BLaER1 (cell line): ENCODE data around the gene DMAC2L.
"Not testable (repeated sequence)": the region's sequence is repeated elsewhere in the genome, so short reads cannot be mapped to it uniquely, and the experiment has no call there.

Experiments used
- H3K27ac ChIP-seq: shearing (Covaris generic); formaldehyde crosslinking; 2 replicates; pipeline ENCODE4 v1.8.1; 2022
- H3K27me3 ChIP-seq: shearing (Covaris generic); formaldehyde crosslinking; 2 replicates; pipeline ENCODE4 v1.8.1; 2022
- H3K36me3 ChIP-seq: shearing (Covaris generic); formaldehyde crosslinking; 2 replicates; pipeline ENCODE4 v1.8.1; 2022
- H3K4me1 ChIP-seq: shearing (Covaris generic); formaldehyde crosslinking; 2 replicates; pipeline ENCODE4 v1.8.1; 2022
- H3K4me2 ChIP-seq: shearing (Covaris generic); formaldehyde crosslinking; 2 replicates; pipeline ENCODE4 v1.8.1; 2022
- H3K4me3 ChIP-seq: shearing (Covaris generic); formaldehyde crosslinking; 2 replicates; pipeline ENCODE4 v1.8.1; 2022
- H3K9ac ChIP-seq: shearing (Covaris generic); formaldehyde crosslinking; 2 replicates; pipeline ENCODE4 v1.8.1; 2022
- H3K9me3 ChIP-seq: shearing (Covaris generic); formaldehyde crosslinking; 2 replicates; pipeline ENCODE4 v1.8.1; 2022
- H4K20me1 ChIP-seq: shearing (Covaris generic); formaldehyde crosslinking; 2 replicates; pipeline ENCODE4 v1.8.1; 2022
- Cebpa-rat ChIP-seq: shearing (Covaris generic); IDR thresholded peaks from 2 replicates; pipeline ENCODE4 v1.8.1; 2022

DMAC2L gene

GRCh38 chr14:50350975-50351374 is 38.9 kb downstream of the DMAC2L start:
- no peak overlapping the region for H3K4me2 ChIP-seq
- H3K4me3 ChIP-seq, result no peak overlapping the region
- H3K9me3 ChIP-seq, result no peaks in the 10 kb centered on the region
- no peaks in the 10 kb centered on the region for H3K4me1 ChIP-seq
- H3K27ac ChIP-seq, result no peak overlapping the region
- no peak overlapping the region for H3K9ac ChIP-seq
- H4K20me1 ChIP-seq, result no peaks in the 10 kb centered on the region
- H3K36me3 ChIP-seq, result no peaks in the 10 kb centered on the region
- TF ChIP-seq Cebpa-rat, result no peak
- H3K27me3 ChIP-seq, result no peaks in the 10 kb centered on the region

DNA sequence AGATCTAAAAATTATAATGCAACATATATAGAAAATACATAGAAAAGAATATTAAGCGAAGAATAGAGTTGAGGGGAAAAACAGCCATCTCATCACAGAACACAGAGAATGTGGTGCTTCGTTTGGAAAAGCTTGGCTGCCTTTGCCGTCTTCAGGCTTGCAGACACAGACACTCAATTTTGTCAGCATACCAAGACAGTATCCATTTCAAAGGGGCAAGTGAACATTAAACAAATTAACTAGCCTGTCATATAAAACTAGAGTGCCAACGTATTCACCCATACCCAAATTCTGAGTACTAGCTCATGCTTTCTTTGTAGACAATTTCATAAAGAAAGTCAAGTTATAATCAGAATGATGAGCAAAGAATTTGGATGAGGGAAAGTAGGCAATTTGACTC is 40.5 kb downstream of the DMAC2L start:
- Histone ChIP-seq H3K4me2 (no peak overlapping the region), H4K20me1 (no peaks in the 10 kb centered on the region), H3K9ac (no peak overlapping the region), H3K27me3 (no peaks in the 10 kb centered on the region), H3K4me3 (no peak overlapping the region), H3K9me3 (no peaks in the 10 kb centered on the region), H3K27ac (no peak overlapping the region), H3K4me1 (no peaks in the 10 kb centered on the region), H3K36me3 (no peaks in the 10 kb centered on the region)
- TF ChIP-seq Cebpa-rat, result no peak

DNA sequence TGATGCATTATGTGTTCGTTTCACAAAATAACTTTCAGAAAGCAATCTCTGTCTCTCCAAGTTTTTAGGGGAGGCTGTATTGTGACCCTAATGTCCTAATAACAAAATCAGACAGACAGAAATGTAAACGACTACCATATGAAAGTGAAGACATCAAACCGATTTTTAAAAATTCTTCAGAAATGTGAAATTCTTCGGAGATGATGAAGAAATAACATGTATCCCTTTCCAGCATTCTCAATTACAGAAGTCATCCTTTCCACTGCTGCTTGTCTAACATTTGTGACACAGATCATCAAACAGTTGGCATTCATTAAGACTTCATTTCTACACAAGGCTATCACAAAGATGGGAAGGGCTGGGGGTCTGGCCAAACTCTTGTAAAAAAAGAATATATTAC is 41.0 kb downstream of the DMAC2L start:
- Histone ChIP-seq H4K20me1 (no peaks in the 10 kb centered on the region), H3K4me3 (no peak overlapping the region), H3K27me3 (no peaks in the 10 kb centered on the region), H3K9me3 (no peaks in the 10 kb centered on the region), H3K9ac (no peak overlapping the region), H3K4me1 (no peaks in the 10 kb centered on the region), H3K4me2 (no peak overlapping the region), H3K36me3 (no peaks in the 10 kb centered on the region), H3K27ac (no peak overlapping the region)
- TF ChIP-seq Cebpa-rat, result no peak

DNA sequence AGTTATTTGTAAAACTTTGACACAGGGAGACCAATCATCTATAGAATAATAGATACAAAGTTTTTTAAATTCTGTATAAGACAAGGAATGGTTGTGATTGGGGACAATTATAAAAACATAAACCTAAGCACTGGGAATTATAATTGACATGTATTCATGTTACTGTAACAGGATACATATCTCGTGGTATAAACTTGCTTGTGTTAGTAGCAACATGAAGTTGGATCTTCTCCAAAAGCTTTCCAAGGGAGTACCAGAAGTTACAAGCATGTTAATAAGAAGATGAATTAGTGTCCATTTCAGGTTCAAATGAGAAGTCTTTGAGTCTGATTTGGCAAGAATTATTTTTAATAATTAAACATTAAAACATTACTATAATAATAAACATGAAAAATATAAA is 42.4 kb downstream of the DMAC2L start:
- no peak overlapping the region for H3K27ac ChIP-seq
- H3K4me2 ChIP-seq, result no peak overlapping the region
- no peak overlapping the region for H3K4me3 ChIP-seq
- H3K9me3 ChIP-seq, result no peaks in the 10 kb centered on the region
- no peaks in the 10 kb centered on the region for H3K36me3 ChIP-seq
- H4K20me1 ChIP-seq, result no peaks in the 10 kb centered on the region
- H3K9ac ChIP-seq, result no peak overlapping the region
- no peaks in the 10 kb centered on the region for H3K4me1 ChIP-seq
- TF ChIP-seq Cebpa-rat, result no peak
- H3K27me3 ChIP-seq, result no peaks in the 10 kb centered on the region

- no peaks in the 10 kb centered on the region for H3K4me1 ChIP-seq
- no peak for TF ChIP-seq Cebpa-rat
These were observed 43.6 kb downstream of the DMAC2L start for GRCh38 chr14:50355692-50356091.

GRCh38 chr14:50356283-50356682 is 44.2 kb downstream of the DMAC2L start:
- not testable (repeated sequence) for H3K4me3 ChIP-seq, H3K27me3 ChIP-seq, H3K9me3 ChIP-seq, H3K4me1 ChIP-seq, H4K20me1 ChIP-seq, H3K9ac ChIP-seq, H3K27ac ChIP-seq, H3K4me2 ChIP-seq, H3K36me3 ChIP-seq

More at GRCh38 chr14:50355692-50356091, 43.6 kb downstream of the DMAC2L start:
- no peak overlapping the region for H3K4me2 ChIP-seq
- no peaks in the 10 kb centered on the region for H3K27me3 ChIP-seq
- H3K9me3 ChIP-seq, result no peaks in the 10 kb centered on the region
- H4K20me1 ChIP-seq, result no peaks in the 10 kb centered on the region
- no peak overlapping the region for H3K27ac ChIP-seq
- H3K36me3 ChIP-seq, result no peaks in the 10 kb centered on the region
- H3K4me3 ChIP-seq, result no peak overlapping the region
- H3K9ac ChIP-seq, result no peak overlapping the region

GRCh38 chr14:50357124-50357523 is 45.0 kb downstream of the DMAC2L start:
- no peaks in the 10 kb centered on the region for H3K4me1 ChIP-seq
- no peak for TF ChIP-seq Cebpa-rat

DNA sequence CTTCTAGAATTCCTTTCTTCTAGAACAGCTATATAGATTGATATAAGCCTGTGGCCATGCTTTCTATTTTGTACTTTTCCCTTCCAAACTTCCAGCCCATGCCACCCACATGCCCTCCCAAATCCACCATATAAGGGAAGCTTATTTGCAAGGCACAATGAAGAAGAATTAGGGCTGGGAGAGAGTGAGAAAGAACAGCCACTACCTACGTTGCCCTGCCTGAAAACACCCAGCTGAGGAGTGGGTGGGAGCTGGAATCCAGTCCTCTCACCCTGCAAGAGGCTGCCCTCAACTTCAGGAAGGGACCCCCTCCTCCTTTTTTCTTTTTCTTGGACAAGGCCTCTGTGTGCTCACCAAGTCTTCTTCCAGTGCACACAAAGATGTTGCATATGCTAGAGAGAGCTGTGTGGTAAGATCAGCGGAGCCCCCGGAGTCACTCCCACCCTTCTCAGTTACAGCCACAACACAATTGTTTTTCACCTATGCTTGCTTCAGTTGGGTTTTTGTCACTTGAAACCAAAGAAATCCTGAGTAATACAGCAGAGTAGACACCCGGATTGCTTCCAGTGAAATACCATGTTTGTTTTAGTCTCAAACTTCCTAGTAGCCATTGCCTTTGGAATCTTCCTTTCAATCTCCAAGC is 45.8 kb downstream of the DMAC2L start:
- H3K4me3 ChIP-seq, result no peak overlapping the region
- H3K27ac ChIP-seq, result no peak overlapping the region
- peaks cover 6% of the 10 kb centered on the region for H3K4me1 ChIP-seq
- H3K9ac ChIP-seq, result no peak overlapping the region
- no peaks in the 10 kb centered on the region for H3K36me3 ChIP-seq
- TF ChIP-seq Cebpa-rat, result no peak
- no peak overlapping the region for H3K4me2 ChIP-seq
- no peaks in the 10 kb centered on the region for H3K27me3 ChIP-seq
- H4K20me1 ChIP-seq, result no peaks in the 10 kb centered on the region
- no peaks in the 10 kb centered on the region for H3K9me3 ChIP-seq

More at GRCh38 chr14:50357124-50357523, 45.0 kb downstream of the DMAC2L start:
- Histone ChIP-seq H3K27ac (no peak overlapping the region), H3K27me3 (no peaks in the 10 kb centered on the region), H3K9ac (no peak overlapping the region), H4K20me1 (no peaks in the 10 kb centered on the region), H3K36me3 (no peaks in the 10 kb centered on the region), H3K4me3 (no peak overlapping the region), H3K9me3 (no peaks in the 10 kb centered on the region), H3K4me2 (no peak overlapping the region)

GRCh38 chr14:50359631-50360030 is 47.5 kb downstream of the DMAC2L start:
- H3K27ac ChIP-seq, result no peak overlapping the region
- H3K4me1 ChIP-seq, result peaks cover 23% of the 10 kb centered on the region
- H3K36me3 ChIP-seq, result no peaks in the 10 kb centered on the region
- H3K4me2 ChIP-seq, result no peak overlapping the region
- no peak overlapping the region for H3K4me3 ChIP-seq
- H4K20me1 ChIP-seq, result no peaks in the 10 kb centered on the region
- no peaks in the 10 kb centered on the region for H3K9me3 ChIP-seq
- TF ChIP-seq Cebpa-rat, result no peak
- no peak overlapping the region for H3K9ac ChIP-seq
- H3K27me3 ChIP-seq, result no peaks in the 10 kb centered on the region

DNA sequence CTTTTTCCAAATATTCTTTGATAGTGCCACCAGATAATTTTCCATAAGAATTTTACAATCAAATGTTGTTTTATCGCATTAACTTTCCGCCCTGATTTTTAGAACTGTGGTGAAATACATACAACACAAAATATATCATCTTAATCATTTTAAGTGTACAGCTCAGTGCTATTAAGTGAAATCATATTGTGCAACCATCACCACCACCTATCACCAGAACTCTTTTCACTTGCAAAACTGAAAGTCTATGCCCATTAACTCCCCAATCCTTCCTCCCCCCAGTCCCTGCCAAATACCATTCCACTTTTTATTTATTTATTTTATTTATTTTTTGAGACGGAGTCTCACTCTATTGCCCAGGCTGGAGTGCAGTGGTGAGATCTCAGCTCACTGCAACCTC is 48.0 kb downstream of the DMAC2L start:
- no peaks in the 10 kb centered on the region for H4K20me1 ChIP-seq
- no peak overlapping the region for H3K4me3 ChIP-seq
- H3K4me1 ChIP-seq, result peaks cover 28% of the 10 kb centered on the region
- no peak for TF ChIP-seq Cebpa-rat
- H3K4me2 ChIP-seq, result no peak overlapping the region
- H3K27me3 ChIP-seq, result no peaks in the 10 kb centered on the region
- no peak overlapping the region for H3K9ac ChIP-seq
- no peak overlapping the region for H3K27ac ChIP-seq
- H3K36me3 ChIP-seq, result no peaks in the 10 kb centered on the region
- H3K9me3 ChIP-seq, result no peaks in the 10 kb centered on the region

DNA sequence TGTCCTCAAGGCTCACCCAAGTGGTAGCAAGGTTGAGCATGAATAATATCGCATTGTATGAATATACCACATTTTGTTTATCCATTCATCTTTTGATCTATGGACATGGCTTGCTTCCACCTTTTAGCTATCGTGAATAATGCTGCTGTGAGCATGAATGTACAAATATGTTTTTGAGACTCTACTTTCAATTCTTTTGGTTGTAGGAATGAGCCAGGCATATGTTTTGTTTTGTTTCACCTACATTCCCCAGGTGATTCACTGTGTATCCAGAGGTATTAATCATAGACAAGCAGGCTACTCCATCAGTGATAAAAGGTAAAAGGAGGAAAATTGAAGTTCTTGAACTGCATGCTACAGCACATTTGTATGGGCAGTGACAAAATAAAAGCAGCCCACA is 48.7 kb downstream of the DMAC2L start:
- Histone ChIP-seq H3K4me3 (no peak overlapping the region), H4K20me1 (no peaks in the 10 kb centered on the region), H3K9me3 (no peaks in the 10 kb centered on the region), H3K36me3 (no peaks in the 10 kb centered on the region), H3K9ac (no peak overlapping the region), H3K4me1 (peaks cover 29% of the 10 kb centered on the region), H3K4me2 (no peak overlapping the region), H3K27ac (no peak overlapping the region), H3K27me3 (no peaks in the 10 kb centered on the region)
- TF ChIP-seq Cebpa-rat, result no peak

GRCh38 chr14:50361473-50362403 is 49.6 kb downstream of the DMAC2L start:
- not testable (repeated sequence) for H3K9ac ChIP-seq, H4K20me1 ChIP-seq, H3K4me3 ChIP-seq, H3K27me3 ChIP-seq, H3K9me3 ChIP-seq, H3K4me2 ChIP-seq, H3K27ac ChIP-seq, H3K36me3 ChIP-seq
- H3K4me1 ChIP-seq, result peaks cover 36% of the 10 kb centered on the region
